Breast epithelium (tissue), 3 donors: ENCODE measurements around the gene TSTD1.

Experiments
- POLR2A ChIP-seq: fragments of 450-650 bp; IDR thresholded peaks from one replicate; pipeline ENCODE4 v1.6.1; 2016; ENCODE audit warnings: antibody characterized with exemption, mild to moderate bottlenecking, moderate library complexity
- POLR2AphosphoS5 ChIP-seq, 3 donors: sonication (generic); formaldehyde crosslinking; IDR thresholded peaks; one replicate each; pipeline ENCODE4 v1.6.1; 2017; ENCODE audit warnings: antibody characterized with exemption in 3 of 3
- TF ChIP-seq, protein P1 (sequence below), 3 donors: fragments of 450-650 bp; IDR thresholded peaks; one replicate each; pipeline ENCODE4 v1.5.1; 2016 to 2017; ENCODE audit warnings: antibody characterized with exemption in 3 of 3, mild to moderate bottlenecking in 3 of 3, moderate library complexity in 3 of 3

DNA sequence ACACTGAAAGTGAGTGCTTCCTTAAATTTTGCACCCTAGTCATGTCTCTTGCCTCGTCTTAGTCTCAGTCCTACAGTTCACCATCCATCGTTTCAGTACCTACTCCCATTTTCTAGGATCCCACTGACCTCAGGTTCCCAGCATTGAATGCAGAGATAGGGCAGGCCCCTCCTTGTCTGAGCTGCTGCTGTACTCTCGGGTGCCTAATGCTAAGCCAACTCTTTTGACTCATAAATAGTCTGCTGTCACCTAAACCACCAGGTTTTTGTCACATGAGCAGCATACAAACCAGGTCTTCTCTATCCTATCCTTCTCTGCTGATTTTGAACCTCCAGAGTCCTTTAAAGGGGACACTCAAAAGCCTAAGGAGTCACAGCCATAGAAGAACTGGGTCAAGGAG, 27.9 kb upstream of the TSTD1 start:
- TF ChIP-seq, protein P1, sequence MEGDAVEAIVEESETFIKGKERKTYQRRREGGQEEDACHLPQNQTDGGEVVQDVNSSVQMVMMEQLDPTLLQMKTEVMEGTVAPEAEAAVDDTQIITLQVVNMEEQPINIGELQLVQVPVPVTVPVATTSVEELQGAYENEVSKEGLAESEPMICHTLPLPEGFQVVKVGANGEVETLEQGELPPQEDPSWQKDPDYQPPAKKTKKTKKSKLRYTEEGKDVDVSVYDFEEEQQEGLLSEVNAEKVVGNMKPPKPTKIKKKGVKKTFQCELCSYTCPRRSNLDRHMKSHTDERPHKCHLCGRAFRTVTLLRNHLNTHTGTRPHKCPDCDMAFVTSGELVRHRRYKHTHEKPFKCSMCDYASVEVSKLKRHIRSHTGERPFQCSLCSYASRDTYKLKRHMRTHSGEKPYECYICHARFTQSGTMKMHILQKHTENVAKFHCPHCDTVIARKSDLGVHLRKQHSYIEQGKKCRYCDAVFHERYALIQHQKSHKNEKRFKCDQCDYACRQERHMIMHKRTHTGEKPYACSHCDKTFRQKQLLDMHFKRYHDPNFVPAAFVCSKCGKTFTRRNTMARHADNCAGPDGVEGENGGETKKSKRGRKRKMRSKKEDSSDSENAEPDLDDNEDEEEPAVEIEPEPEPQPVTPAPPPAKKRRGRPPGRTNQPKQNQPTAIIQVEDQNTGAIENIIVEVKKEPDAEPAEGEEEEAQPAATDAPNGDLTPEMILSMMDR (IDR thresholded peaks at IDR 0.05), result no peak
- TF ChIP-seq POLR2A (no peak), POLR2AphosphoS5 (IDR thresholded peaks at IDR 0.05) (no peak)
